A549 (cell line): ENCODE measurements around the gene LBX2. TPM values are rescaled to one million over a fixed set of nuclear protein-coding genes. Genes with fewer than 3 reads are reported as not detected.

Experiments used
- CEBPB ChIP-seq, 2 experiments: fragments of >200 bp in 1 of 2; sonication (Bioruptor Twin) in 1 of 2; formaldehyde crosslinking in 1 of 2; IDR thresholded peaks; 2 replicates each; pipeline ENCODE4 v1.6.1; 2012 to 2016
- CHD2 ChIP-seq: fragments of 150-350 bp; IDR thresholded peaks from 2 replicates; pipeline ENCODE4 v1.6.1; 2014; ENCODE audit warnings: low read length; ENCODE audit not compliant: partially characterized antibody
- EP300 ChIP-seq, 2 experiments: fragments of >200 bp; sonication (Bioruptor Twin); formaldehyde crosslinking; IDR thresholded peaks; 2 replicates in 1 of 2; 3 replicates in 1 of 2; pipeline ENCODE4 v1.6.1; 2016 to 2017
- FOSB ChIP-seq: fragments of 250-450 bp; sonication (Bioruptor Pico); IDR thresholded peaks from 2 replicates; pipeline ENCODE4 v1.5.0; 2020; ENCODE audit warnings: mild to moderate bottlenecking, moderate library complexity
- FOSL2 ChIP-seq, 2 experiments: fragments of 450-650 bp in 1 of 2; fragments of >200 bp in 1 of 2; sonication (Bioruptor Twin) in 1 of 2; formaldehyde crosslinking; IDR thresholded peaks; 2 replicates each; pipeline versions ENCODE4 v1.5.0 to v1.6.1; 2016 to 2020; ENCODE audit warnings: mild to moderate bottlenecking in 1 of 2, moderate library complexity in 1 of 2
- GATA3 ChIP-seq: IDR thresholded peaks from 2 replicates; pipeline ENCODE4 v1.6.1; 2012; ENCODE audit warnings: borderline replicate concordance
- HEYL ChIP-seq: fragments of 250-450 bp; sonication (Bioruptor Pico); IDR thresholded peaks from 2 replicates; pipeline ENCODE4 v1.8.0; 2021; ENCODE audit warnings: mild to moderate bottlenecking, moderate library complexity
- JUN ChIP-seq, 2 experiments: fragments of >200 bp; sonication (Bioruptor Twin); formaldehyde crosslinking; IDR thresholded peaks; 2 replicates in 1 of 2; 3 replicates in 1 of 2; pipeline ENCODE4 v1.6.1; 2016 to 2017
- JUNB ChIP-seq: fragments of >200 bp; sonication (Bioruptor Twin); formaldehyde crosslinking; IDR thresholded peaks from 2 replicates; pipeline ENCODE4 v1.6.1; 2016
- KDM1A ChIP-seq: fragments of 200-600 bp; sonication (generic); IDR thresholded peaks from 2 replicates; pipeline ENCODE4 v1.6.1; 2016; ENCODE audit warnings: low read depth, mild to moderate bottlenecking
- KDM5A ChIP-seq: fragments of 200-600 bp; sonication (generic); IDR thresholded peaks from 2 replicates; pipeline ENCODE4 v1.6.1; 2016; ENCODE audit warnings: antibody characterized with exemption, mild to moderate bottlenecking
- MYC ChIP-seq: IDR thresholded peaks from 2 replicates; pipeline ENCODE4 v1.6.1; 2012; ENCODE audit warnings: mild to moderate bottlenecking, inconsistent platforms, low read length, improper control_type of control experiment, borderline replicate concordance
- NFE2L2 ChIP-seq: fragments of 150-350 bp; conservative IDR thresholded peaks from 2 replicates; pipeline ENCODE4 v1.6.1; 2014; ENCODE audit warnings: low read length
- NPAS2 ChIP-seq: fragments of 250-450 bp; sonication (Bioruptor Pico); IDR thresholded peaks from 2 replicates; pipeline ENCODE4 v1.8.0; 2022; ENCODE audit warnings: mild to moderate bottlenecking, moderate library complexity, borderline replicate concordance
- PHF8 ChIP-seq: fragments of 200-600 bp; sonication (generic); IDR thresholded peaks from 2 replicates; pipeline ENCODE4 v1.6.1; 2016; ENCODE audit warnings: low read depth, mild to moderate bottlenecking, antibody characterized with exemption, moderate library complexity, borderline replicate concordance
- POLR2A ChIP-seq: IDR thresholded peaks from 2 replicates; pipeline ENCODE4 v1.6.1; 2012; ENCODE audit warnings: mild to moderate bottlenecking, low read length
- POLR2AphosphoS2 ChIP-seq: conservative IDR thresholded peaks from 2 replicates; pipeline ENCODE4 v1.6.1; 2012; ENCODE audit warnings: low read length, improper control_type of control experiment, inconsistent platforms
- RCOR1 ChIP-seq: fragments of 150-350 bp; IDR thresholded peaks from 2 replicates; pipeline ENCODE4 v1.6.1; 2014; ENCODE audit warnings: antibody characterized with exemption, low read length, low read depth
- RFX5 ChIP-seq: fragments of 450-650 bp; IDR thresholded peaks from 2 replicates; pipeline ENCODE4 v1.7.1; 2014; ENCODE audit warnings: antibody characterized with exemption, mild to moderate bottlenecking, moderate library complexity
- RNF2 ChIP-seq: fragments of 200-600 bp; sonication (generic); IDR thresholded peaks from 2 replicates; pipeline ENCODE4 v1.6.1; 2016; ENCODE audit warnings: low read depth, mild to moderate bottlenecking, antibody characterized with exemption, moderate library complexity, borderline replicate concordance
- ZC3H11A ChIP-seq: fragments of 450-650 bp; IDR thresholded peaks from 2 replicates; pipeline ENCODE4 v1.6.1; 2014; ENCODE audit warnings: antibody characterized with exemption, mild to moderate bottlenecking
- ZNF302 ChIP-seq: fragments of 250-450 bp; sonication (Bioruptor Pico); IDR thresholded peaks from 2 replicates; pipeline ENCODE4 v1.9.0; 2021; ENCODE audit warnings: inconsistent platforms, mild to moderate bottlenecking, moderate library complexity
- ZSCAN20 ChIP-seq: fragments of 250-450 bp; sonication (Bioruptor Pico); IDR thresholded peaks from 2 replicates; pipeline ENCODE4 v1.8.0; 2022; ENCODE audit warnings: mild to moderate bottlenecking, moderate library complexity
- polyA plus RNA-seq, 4 experiments: library from polyadenylated mRNA; depleted of rRNA in 3 of 4; stranded (reverse); fragments of >200 nt; fragmentation: RNase III in 1 of 4; extraction: RNeasy Plus Mini Kit Qiagen cat#74134 plus additional on column Dnase treatment in 1 of 4; gene quantifications; 2 replicates in 3 of 4; 3 replicates in 1 of 4; pipeline ENCODE4 v1.2.3, GENCODE V29; 2011 to 2017
- TF ChIP-seq, protein P1 (sequence below): fragments of >200 bp; sonication (Bioruptor Twin); formaldehyde crosslinking; IDR thresholded peaks from 3 replicates; pipeline ENCODE4 v1.5.1; 2016
- TF ChIP-seq, protein P2 (sequence below): IDR thresholded peaks from 2 replicates; pipeline ENCODE4 v1.6.1; 2012
- TF ChIP-seq, protein P3 (sequence below): fragments of 250-450 bp; sonication (Bioruptor Pico); IDR thresholded peaks from 2 replicates; pipeline ENCODE4 v1.5.0; 2020; ENCODE audit warnings: low read depth, mild to moderate bottlenecking, moderate library complexity
- TF ChIP-seq, protein P4 (sequence below): fragments of 250-450 bp; sonication (Bioruptor Pico); IDR thresholded peaks from 2 replicates; pipeline ENCODE4 v1.5.0; 2021; ENCODE audit warnings: mild to moderate bottlenecking, moderate library complexity, borderline replicate concordance
- TF ChIP-seq, protein P5 (sequence below): IDR thresholded peaks from 2 replicates; pipeline ENCODE4 v1.6.1; 2012
- TF ChIP-seq, protein P6 (sequence below): fragments of >200 bp; sonication (Bioruptor Twin); formaldehyde crosslinking; IDR thresholded peaks from 2 replicates; pipeline ENCODE4 v1.6.1; 2016

The LBX2 gene
- polyA plus RNA-seq, 2 of the 4 experiments (the other 2 are of a cell fraction): 0.84 to 2.4 TPM

DNA sequence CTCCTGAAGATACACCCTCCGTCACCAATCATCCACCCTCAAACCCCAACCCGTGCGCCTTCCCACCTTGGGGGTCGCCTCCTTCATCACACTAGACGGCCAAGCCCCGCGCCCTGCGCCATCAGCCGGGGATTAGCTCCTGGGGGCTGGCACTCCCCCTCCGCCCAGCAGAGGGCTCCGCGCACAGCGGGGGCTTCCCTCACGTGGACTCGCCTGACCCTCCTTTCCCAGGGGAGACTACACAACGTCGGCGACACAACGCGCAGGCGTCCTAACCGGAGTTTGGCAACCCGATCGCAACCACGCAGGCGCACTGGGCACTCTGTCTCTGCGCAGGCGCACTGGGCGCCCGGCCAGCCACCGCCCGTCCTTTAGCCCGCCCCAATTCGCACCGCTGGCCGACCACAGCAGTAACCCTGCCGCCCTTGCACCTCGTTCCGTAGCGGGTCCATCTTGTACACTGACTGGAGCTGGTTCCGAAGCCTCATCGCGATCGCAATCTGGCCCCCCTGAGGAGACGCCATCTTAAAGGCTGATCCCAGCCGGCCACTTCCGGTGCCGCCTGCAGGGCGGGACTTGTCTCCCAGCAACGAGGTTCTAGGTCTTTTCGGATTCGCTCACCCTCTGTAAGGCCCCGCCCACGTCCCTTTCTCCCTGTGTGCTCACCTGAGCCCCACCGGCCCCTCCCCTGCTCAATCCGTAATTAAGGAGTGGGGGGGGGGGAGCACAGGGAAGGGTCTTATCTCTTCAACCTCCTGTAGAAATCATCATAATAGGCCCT is 7.9 kb upstream of the LBX2 start, which contains the start of gene PCGF1 (continued):
- TF ChIP-seq, protein P1, sequence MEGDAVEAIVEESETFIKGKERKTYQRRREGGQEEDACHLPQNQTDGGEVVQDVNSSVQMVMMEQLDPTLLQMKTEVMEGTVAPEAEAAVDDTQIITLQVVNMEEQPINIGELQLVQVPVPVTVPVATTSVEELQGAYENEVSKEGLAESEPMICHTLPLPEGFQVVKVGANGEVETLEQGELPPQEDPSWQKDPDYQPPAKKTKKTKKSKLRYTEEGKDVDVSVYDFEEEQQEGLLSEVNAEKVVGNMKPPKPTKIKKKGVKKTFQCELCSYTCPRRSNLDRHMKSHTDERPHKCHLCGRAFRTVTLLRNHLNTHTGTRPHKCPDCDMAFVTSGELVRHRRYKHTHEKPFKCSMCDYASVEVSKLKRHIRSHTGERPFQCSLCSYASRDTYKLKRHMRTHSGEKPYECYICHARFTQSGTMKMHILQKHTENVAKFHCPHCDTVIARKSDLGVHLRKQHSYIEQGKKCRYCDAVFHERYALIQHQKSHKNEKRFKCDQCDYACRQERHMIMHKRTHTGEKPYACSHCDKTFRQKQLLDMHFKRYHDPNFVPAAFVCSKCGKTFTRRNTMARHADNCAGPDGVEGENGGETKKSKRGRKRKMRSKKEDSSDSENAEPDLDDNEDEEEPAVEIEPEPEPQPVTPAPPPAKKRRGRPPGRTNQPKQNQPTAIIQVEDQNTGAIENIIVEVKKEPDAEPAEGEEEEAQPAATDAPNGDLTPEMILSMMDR: peak; percentile 47; the same call in 2 of the 3 replicates
- TF ChIP-seq EP300 (IDR thresholded peaks at IDR 0.05): no peak
- TF ChIP-seq RCOR1: no peak
- TF ChIP-seq FOSL2 (IDR thresholded peaks at IDR 0.05): no peak
- TF ChIP-seq FOSL2 (CRISPR knock-in tag; IDR thresholded peaks at IDR 0.05): no peak
- no peak for TF ChIP-seq KDM1A
- TF ChIP-seq PHF8: peak; percentile 89
- peak in 1 of 2 experiments; percentile 53; a peak in 2 of 4 replicates for TF ChIP-seq CEBPB (IDR thresholded peaks at IDR 0.05)
- TF ChIP-seq, protein P2, sequence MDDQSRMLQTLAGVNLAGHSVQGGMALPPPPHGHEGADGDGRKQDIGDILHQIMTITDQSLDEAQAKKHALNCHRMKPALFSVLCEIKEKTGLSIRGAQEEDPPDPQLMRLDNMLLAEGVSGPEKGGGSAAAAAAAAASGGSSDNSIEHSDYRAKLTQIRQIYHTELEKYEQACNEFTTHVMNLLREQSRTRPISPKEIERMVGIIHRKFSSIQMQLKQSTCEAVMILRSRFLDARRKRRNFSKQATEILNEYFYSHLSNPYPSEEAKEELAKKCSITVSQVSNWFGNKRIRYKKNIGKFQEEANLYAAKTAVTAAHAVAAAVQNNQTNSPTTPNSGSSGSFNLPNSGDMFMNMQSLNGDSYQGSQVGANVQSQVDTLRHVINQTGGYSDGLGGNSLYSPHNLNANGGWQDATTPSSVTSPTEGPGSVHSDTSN: no peak
- TF ChIP-seq, protein P3, sequence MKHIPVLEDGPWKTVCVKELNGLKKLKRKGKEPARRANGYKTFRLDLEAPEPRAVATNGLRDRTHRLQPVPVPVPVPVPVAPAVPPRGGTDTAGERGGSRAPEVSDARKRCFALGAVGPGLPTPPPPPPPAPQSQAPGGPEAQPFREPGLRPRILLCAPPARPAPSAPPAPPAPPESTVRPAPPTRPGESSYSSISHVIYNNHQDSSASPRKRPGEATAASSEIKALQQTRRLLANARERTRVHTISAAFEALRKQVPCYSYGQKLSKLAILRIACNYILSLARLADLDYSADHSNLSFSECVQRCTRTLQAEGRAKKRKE (CRISPR knock-in tag): no peak
- 0 out of 2 replicates have a peak, but pooled peaks have one; percentile 39 for TF ChIP-seq GATA3
- no peak for TF ChIP-seq NFE2L2
- TF ChIP-seq, protein P4, sequence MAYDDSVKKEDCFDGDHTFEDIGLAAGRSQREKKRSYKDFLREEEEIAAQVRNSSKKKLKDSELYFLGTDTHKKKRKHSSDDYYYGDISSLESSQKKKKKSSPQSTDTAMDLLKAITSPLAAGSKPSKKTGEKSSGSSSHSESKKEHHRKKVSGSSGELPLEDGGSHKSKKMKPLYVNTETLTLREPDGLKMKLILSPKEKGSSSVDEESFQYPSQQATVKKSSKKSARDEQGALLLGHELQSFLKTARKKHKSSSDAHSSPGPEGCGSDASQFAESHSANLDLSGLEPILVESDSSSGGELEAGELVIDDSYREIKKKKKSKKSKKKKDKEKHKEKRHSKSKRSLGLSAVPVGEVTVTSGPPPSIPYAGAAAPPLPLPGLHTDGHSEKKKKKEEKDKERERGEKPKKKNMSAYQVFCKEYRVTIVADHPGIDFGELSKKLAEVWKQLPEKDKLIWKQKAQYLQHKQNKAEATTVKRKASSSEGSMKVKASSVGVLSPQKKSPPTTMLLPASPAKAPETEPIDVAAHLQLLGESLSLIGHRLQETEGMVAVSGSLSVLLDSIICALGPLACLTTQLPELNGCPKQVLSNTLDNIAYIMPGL: no peak
- peak in 1 of 2 experiments; percentile 57; a peak in 2 of 5 replicates for TF ChIP-seq JUN (IDR thresholded peaks at IDR 0.05)
- TF ChIP-seq MYC: peak; percentile 42; the same call in 1 of the 2 replicates
- no peak for TF ChIP-seq ZNF302
- no peak for TF ChIP-seq RNF2
- TF ChIP-seq RFX5: no peak
- TF ChIP-seq POLR2AphosphoS2: no peak
- TF ChIP-seq ZSCAN20 (CRISPR knock-in tag): no peak
- no peak for TF ChIP-seq JUNB
- TF ChIP-seq, protein P5, sequence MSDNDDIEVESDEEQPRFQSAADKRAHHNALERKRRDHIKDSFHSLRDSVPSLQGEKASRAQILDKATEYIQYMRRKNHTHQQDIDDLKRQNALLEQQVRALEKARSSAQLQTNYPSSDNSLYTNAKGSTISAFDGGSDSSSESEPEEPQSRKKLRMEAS: peak; percentile 87
- peak; percentile 77 for TF ChIP-seq POLR2A
- no peak for TF ChIP-seq KDM5A
- no peak for TF ChIP-seq HEYL
- TF ChIP-seq ZC3H11A: no peak
- TF ChIP-seq, protein P6, sequence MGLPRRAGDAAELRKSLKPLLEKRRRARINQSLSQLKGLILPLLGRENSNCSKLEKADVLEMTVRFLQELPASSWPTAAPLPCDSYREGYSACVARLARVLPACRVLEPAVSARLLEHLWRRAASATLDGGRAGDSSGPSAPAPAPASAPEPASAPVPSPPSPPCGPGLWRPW: no peak
- no peak for TF ChIP-seq CHD2
- no peak for TF ChIP-seq FOSB
- TF ChIP-seq NPAS2 (CRISPR knock-in tag): peak; percentile 95
